Measurements from ENCODE around the gene CFAP77. TPM values are rescaled to one million over a fixed set of nuclear protein-coding genes. Genes with fewer than 3 reads are reported as not detected.

CFAP77 gene
- total and polyA plus RNA-seq, 9 of the 15 experiments (the other 6 are each of a cell fraction or from before 2014, with no cell fraction given): not detected

- no peak for TF ChIP-seq SNAPC5 (CRISPR knock-in tag; IDR thresholded peaks at IDR 0.05)
- no peak for TF ChIP-seq ZNF609 (CRISPR knock-in tag; IDR thresholded peaks at IDR 0.05; ENCODE audit: borderline replicate concordance)
- TF ChIP-seq HEY1 (CRISPR knock-in tag; IDR thresholded peaks at IDR 0.05; ENCODE audit: borderline replicate concordance): no peak
- TF ChIP-seq RBBP5 (IDR thresholded peaks at IDR 0.05; ENCODE audit: borderline replicate concordance, insufficient read depth, low read length, poor library complexity, severe bottlenecking): no peak
- no peak for TF ChIP-seq ZNF764 (CRISPR knock-in tag; IDR thresholded peaks at IDR 0.05; ENCODE audit: low read depth)
These were observed 187.2 kb downstream of the CFAP77 start (continued) for GRCh38 chr9:132597073-132597775.

Measured in K562 (cell line).